Measurements from ENCODE around the gene GTPBP1.

DNA sequence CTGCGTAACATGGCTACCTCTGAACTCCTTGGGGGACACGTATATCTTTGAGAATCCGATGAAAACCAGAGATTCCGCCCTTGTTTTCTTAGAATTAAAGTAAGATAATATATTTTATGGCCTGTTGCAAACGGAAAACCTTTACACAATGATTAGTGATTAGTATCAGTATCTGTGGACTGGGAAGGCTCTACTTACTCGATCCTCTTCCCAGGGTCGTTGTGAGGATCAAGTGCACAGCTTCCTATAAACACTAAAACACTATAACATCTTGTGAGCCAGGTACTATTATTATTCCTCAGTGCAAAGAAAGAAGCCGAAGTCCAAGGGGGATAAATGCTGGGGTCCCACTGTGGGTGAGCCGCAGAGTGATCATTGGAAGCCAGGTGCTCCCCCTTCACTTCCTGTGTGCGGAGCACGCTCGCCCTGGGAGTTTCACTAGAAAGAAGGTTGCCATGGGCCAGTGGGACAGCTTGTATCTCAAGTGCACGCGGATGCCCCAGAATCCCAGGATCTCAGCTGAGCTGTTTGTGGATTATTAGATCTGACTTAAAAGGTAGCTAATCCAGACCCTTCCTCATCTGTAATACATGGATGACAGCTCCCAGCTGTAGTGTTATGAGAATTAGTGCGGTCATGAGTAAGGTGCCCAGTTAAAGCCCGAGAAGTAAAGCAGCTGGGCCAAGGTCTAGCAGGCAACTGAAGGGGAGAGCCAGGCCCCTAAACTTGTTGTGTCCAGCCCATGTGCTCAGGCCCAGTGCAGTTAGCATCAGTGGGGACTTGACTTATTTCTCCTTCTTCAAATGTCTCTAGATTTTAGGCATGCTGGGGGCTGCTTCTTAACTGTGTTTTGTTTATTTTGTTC, 48.5 kb upstream of the GTPBP1 start:
- TF ChIP-seq, protein P1, sequence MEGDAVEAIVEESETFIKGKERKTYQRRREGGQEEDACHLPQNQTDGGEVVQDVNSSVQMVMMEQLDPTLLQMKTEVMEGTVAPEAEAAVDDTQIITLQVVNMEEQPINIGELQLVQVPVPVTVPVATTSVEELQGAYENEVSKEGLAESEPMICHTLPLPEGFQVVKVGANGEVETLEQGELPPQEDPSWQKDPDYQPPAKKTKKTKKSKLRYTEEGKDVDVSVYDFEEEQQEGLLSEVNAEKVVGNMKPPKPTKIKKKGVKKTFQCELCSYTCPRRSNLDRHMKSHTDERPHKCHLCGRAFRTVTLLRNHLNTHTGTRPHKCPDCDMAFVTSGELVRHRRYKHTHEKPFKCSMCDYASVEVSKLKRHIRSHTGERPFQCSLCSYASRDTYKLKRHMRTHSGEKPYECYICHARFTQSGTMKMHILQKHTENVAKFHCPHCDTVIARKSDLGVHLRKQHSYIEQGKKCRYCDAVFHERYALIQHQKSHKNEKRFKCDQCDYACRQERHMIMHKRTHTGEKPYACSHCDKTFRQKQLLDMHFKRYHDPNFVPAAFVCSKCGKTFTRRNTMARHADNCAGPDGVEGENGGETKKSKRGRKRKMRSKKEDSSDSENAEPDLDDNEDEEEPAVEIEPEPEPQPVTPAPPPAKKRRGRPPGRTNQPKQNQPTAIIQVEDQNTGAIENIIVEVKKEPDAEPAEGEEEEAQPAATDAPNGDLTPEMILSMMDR (IDR thresholded peaks at IDR 0.05; ENCODE audit: insufficient read depth, low read length, poor library complexity, severe bottlenecking) = no peak
- TF ChIP-seq EZH2phosphoT487 (conservative IDR thresholded peaks at IDR 0.05; ENCODE audit: low read length) = no peak

Measured in SU-DHL-6 (cell line).